IMR-90 (cell line): ENCODE data around the gene NTN4.

ENCODE experiments used
- CEBPB ChIP-seq: IDR thresholded peaks from 2 replicates; pipeline ENCODE4 v1.6.1; 2012; ENCODE audit warnings: low read depth, low read length, improper control_type of control experiment
- CTCF ChIP-seq: conservative IDR thresholded peaks from 2 replicates; pipeline ENCODE4 v1.5.1; 2012; ENCODE audit warnings: mild to moderate bottlenecking, low read depth, low read length, improper control_type of control experiment
- ELK1 ChIP-seq: fragments of 150-350 bp; IDR thresholded peaks from 2 replicates; pipeline ENCODE4 v1.6.1; 2016; ENCODE audit warnings: low read depth, mild to moderate bottlenecking, low read length, moderate library complexity, borderline replicate concordance
- MXI1 ChIP-seq: IDR thresholded peaks from 2 replicates; pipeline ENCODE4 v1.6.1; 2012; ENCODE audit warnings: low read depth, mild to moderate bottlenecking, low read length, moderate library complexity, borderline replicate concordance
- NFE2L2 ChIP-seq: fragments of 150-350 bp; IDR thresholded peaks from 2 replicates; pipeline ENCODE4 v1.6.1; 2016; ENCODE audit warnings: low read depth, mild to moderate bottlenecking, low read length
- POLR2A ChIP-seq: IDR thresholded peaks from 2 replicates; pipeline ENCODE4 v1.6.1; 2012; ENCODE audit warnings: mild to moderate bottlenecking, low read depth, low read length
- RAD21 ChIP-seq: IDR thresholded peaks from 2 replicates; pipeline ENCODE4 v1.6.1; 2012; ENCODE audit warnings: low read length, improper control_type of control experiment
- RCOR1 ChIP-seq: IDR thresholded peaks from 2 replicates; pipeline ENCODE4 v1.6.1; 2012; ENCODE audit warnings: mild to moderate bottlenecking, low read length, improper control_type of control experiment; ENCODE audit not compliant: insufficient replicate concordance
- RFX5 ChIP-seq: IDR thresholded peaks from 2 replicates; pipeline ENCODE4 v1.8.0; 2012; ENCODE audit warnings: low read depth, mild to moderate bottlenecking, low read length, moderate library complexity
- SMC3 ChIP-seq: fragments of 150-350 bp; IDR thresholded peaks from 2 replicates; pipeline ENCODE4 v1.6.1; 2016; ENCODE audit warnings: low read depth, mild to moderate bottlenecking, antibody characterized with exemption, low read length, moderate library complexity
- USF2 ChIP-seq: fragments of 150-350 bp; IDR thresholded peaks from 2 replicates; pipeline ENCODE4 v1.6.1; 2017; ENCODE audit warnings: mild to moderate bottlenecking, antibody characterized with exemption, low read length, low read depth

- no peak for TF ChIP-seq CTCF
- TF ChIP-seq MXI1, result no peak
- TF ChIP-seq POLR2A, result no peak
- TF ChIP-seq USF2, result no peak
- TF ChIP-seq CEBPB, result no peak
- no peak for TF ChIP-seq RAD21
- no peak for TF ChIP-seq RCOR1
- TF ChIP-seq SMC3, result no peak
- no peak for TF ChIP-seq RFX5
- TF ChIP-seq NFE2L2, result no peak
- no peak for TF ChIP-seq ELK1
Measured at GRCh38 chr12:95809000-95809680, 18.6 kb upstream of the NTN4 start.
